ENCODE data around the gene ETNK2. TPM values are rescaled to one million over a fixed set of nuclear protein-coding genes. Genes with fewer than 3 reads are reported as not detected.

The ETNK2 gene
- polyA plus RNA-seq, 1 experiment = 25.6 TPM

DNA sequence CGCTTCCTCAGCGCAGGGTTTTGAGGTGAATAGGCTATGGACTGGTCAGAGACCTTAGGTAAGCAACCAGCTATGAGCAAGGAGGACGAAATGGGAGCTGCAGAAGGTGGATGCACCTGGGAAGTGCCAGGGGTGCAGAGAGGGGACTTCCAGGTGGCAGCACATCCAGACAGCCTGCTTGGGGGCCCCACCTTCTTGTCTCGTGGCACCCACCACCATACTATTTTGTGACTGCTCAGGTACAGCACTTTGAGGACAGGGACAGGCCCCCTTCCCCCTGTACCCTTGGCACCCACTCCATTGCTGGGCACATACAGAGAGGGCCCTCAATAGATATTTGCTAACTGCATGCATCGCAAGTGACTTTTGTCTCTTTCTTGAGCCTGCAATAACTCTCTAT is 45.2 kb upstream of the ETNK2 start:
- Histone ChIP-seq H3K4me3 (ENCODE audit: low read depth, low read length) (no peak overlapping the region), H3K27me3 (ENCODE audit: control insufficient read depth, insufficient read depth, low read length) (no peaks in the 10 kb centered on the region), H3K9me3 (ENCODE audit: control insufficient read depth, insufficient read depth, low read length) (no peaks in the 10 kb centered on the region), H3K27ac (ENCODE audit: low read depth, low read length) (no peak overlapping the region)
- TF ChIP-seq, protein P1, sequence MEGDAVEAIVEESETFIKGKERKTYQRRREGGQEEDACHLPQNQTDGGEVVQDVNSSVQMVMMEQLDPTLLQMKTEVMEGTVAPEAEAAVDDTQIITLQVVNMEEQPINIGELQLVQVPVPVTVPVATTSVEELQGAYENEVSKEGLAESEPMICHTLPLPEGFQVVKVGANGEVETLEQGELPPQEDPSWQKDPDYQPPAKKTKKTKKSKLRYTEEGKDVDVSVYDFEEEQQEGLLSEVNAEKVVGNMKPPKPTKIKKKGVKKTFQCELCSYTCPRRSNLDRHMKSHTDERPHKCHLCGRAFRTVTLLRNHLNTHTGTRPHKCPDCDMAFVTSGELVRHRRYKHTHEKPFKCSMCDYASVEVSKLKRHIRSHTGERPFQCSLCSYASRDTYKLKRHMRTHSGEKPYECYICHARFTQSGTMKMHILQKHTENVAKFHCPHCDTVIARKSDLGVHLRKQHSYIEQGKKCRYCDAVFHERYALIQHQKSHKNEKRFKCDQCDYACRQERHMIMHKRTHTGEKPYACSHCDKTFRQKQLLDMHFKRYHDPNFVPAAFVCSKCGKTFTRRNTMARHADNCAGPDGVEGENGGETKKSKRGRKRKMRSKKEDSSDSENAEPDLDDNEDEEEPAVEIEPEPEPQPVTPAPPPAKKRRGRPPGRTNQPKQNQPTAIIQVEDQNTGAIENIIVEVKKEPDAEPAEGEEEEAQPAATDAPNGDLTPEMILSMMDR (IDR thresholded peaks at IDR 0.05; ENCODE audit: low read depth, low read length) = no peak
- ChIA-PET POLR2A (no interaction called here), CTCF (interaction anchor here (2.4 to 4.1 kb wide), 2 partner anchors 9 to 34 kb away, joined by 14 to 47 read pairs; no protein-coding TSS in a partner anchor)
- no peak for DNase-seq (ENCODE audit: low read depth, low spot score)

DNA sequence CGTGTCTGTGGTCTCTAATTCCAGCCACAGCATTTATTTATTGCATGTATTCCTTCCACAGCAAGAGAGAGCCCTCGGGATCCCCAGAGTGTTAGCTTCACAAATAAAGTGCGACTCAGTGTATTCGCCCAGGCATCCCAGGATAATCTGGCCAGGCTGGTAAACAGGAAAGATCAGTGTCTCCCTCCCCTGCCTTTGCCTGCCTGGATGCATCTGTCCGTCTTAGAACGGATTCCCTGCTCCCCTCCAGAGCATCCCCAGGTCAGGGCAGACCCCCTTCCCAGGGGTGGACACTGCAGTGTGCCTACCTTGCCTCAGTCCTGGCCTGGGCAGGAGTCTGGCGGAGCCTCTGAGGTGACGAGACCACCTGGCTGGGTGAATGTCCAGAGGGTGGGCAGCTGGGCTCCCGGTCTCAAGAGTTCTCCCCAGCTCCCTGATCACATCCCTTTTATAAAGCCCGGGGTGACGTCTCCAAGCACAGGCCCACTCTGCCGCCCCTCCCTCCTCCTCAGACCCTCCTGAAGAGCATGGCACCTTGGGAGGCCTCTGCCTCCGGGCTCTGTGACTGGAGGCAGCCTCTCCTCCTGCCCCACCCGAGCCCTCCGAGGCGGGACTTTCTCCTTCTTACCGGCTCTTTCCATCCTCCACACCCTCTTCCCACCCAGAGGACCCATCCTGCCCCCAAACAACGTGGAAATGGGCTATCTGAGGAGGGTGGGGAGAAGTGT is 44.4 kb upstream of the ETNK2 start, which contains the start of gene KISS1:
KISS1 (minus strand) TSS at position 424 of the 728 bp plus-strand sequence. CDS start 3,615 bp downstream, outside the sequence.
- Histone ChIP-seq H3K9me3 (ENCODE audit: control insufficient read depth, insufficient read depth, low read length) (no peaks in the 10 kb centered on the region), H3K27ac (ENCODE audit: low read depth, low read length) (no peak within 1 kb of the TSS), H3K4me3 (ENCODE audit: low read depth, low read length) (no peak within 1 kb of the TSS), H3K27me3 (ENCODE audit: control insufficient read depth, insufficient read depth, low read length) (no peaks in the 10 kb centered on the region)
- ChIA-PET POLR2A (interaction anchor here (0.7 kb wide), 1 partner anchor 168 kb away, joined by 3 read pairs; no protein-coding TSS in a partner anchor), CTCF (interaction anchor here (0.6 to 4.1 kb wide), 2 partner anchors 10 to 13 kb away, joined by 5 to 47 read pairs; no protein-coding TSS in a partner anchor)
- DNase-seq (ENCODE audit: low read depth, low spot score) = no peak
- TF ChIP-seq, protein P1 (IDR thresholded peaks at IDR 0.05; ENCODE audit: low read depth, low read length) = no peak

DNA sequence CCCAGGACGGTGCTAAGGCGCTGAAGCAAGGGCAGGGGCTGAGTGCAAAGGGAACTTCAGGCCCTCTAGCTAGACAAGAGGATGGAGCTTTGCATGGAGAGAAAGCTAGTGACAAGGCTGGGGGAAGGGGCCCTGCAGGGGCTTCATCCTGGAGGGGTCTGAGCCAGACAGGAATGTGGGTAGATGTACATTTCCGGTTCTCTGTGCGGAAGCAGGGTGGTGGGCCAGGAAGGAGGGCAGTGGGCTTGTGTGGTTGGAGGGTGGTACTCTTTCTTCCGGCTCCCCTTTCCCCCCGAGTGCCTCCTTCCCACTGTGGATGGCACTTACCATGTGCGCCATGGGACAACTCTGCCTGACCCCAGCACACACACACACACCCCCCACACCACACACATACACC is 42.9 kb upstream of the ETNK2 start:
- TF ChIP-seq, protein P1 (IDR thresholded peaks at IDR 0.05; ENCODE audit: low read depth, low read length) = no peak
- Histone ChIP-seq H3K9me3 (ENCODE audit: control insufficient read depth, insufficient read depth, low read length) (no peaks in the 10 kb centered on the region), H3K27ac (ENCODE audit: low read depth, low read length) (no peak overlapping the region), H3K27me3 (ENCODE audit: control insufficient read depth, insufficient read depth, low read length) (no peaks in the 10 kb centered on the region), H3K4me3 (ENCODE audit: low read depth, low read length) (no peak overlapping the region)
- DNase-seq (ENCODE audit: low read depth, low spot score) = no peak
- ChIA-PET POLR2A (no interaction called here), CTCF (interaction anchor here (1.8 kb wide), 1 partner anchor 12 kb away, joined by 8 read pairs; no protein-coding TSS in a partner anchor)

DNA sequence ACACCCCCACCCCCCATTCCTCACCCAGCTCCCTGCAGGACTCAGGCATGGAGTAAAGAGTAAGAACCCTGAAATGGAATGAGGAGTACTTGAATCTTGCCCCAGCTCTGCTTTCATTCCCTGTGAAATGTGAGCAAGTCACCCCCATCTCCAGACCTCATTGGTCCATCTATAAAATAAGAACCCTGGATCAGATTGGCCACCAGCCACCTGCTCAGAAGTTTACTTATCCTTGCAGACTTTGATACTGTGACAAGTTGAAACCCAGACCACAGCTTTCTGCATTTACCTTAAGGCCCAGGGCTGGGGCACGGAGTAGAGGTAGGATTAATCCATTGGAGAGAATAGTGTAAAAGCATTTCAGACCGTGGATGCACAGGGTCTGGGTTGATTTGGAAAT is 42.2 kb upstream of the ETNK2 start:
- ChIA-PET POLR2A (no interaction called here), CTCF (interaction anchor here (1.8 to 2.2 kb wide), 2 partner anchors 13 to 169 kb away, joined by 6 to 8 read pairs; no protein-coding TSS in a partner anchor)
- DNase-seq (ENCODE audit: low read depth, low spot score) = no peak
- Histone ChIP-seq H3K9me3 (ENCODE audit: control insufficient read depth, insufficient read depth, low read length) (no peaks in the 10 kb centered on the region), H3K4me3 (ENCODE audit: low read depth, low read length) (no peak overlapping the region), H3K27ac (ENCODE audit: low read depth, low read length) (no peak overlapping the region), H3K27me3 (ENCODE audit: control insufficient read depth, insufficient read depth, low read length) (no peaks in the 10 kb centered on the region)
- TF ChIP-seq, protein P1 (IDR thresholded peaks at IDR 0.05; ENCODE audit: low read depth, low read length) = no peak

Data from AG04450 (cell line).